Peyer's patch (tissue), 4 donors: ENCODE data around the gene PARVA. TPM values are rescaled to one million over a fixed set of nuclear protein-coding genes. Genes with fewer than 3 reads are reported as not detected.

ENCODE experiments used
- DNase-seq, 3 donors: peaks; one replicate each; pipeline ENCODE4 v3.0.0-alpha.2; 2017 to 2019
- H3K27ac ChIP-seq, 4 donors: fragments of 200-600 bp; sonication (generic); one replicate each; pipeline ENCODE4 v1.5.1; 2016 to 2019
- H3K27me3 ChIP-seq, 2 donors: fragments of 200-600 bp; sonication (generic); one replicate each; pipeline ENCODE4 v1.5.1; 2019
- H3K36me3 ChIP-seq, 3 donors: fragments of 200-600 bp; sonication (generic); one replicate each; pipeline ENCODE4 v1.5.1; 2016 to 2019
- H3K4me1 ChIP-seq, 4 donors: fragments of 200-600 bp; sonication (generic); one replicate each; pipeline ENCODE4 v1.5.1; 2016 to 2019
- H3K4me3 ChIP-seq, 4 donors: fragments of 200-600 bp; sonication (generic); 1 replicate in 3 of 4; 2 replicates in 1 of 4; pipeline ENCODE4 v1.5.1; 2016 to 2019; ENCODE audit warnings: mild to moderate bottlenecking in 1 of 4
- H3K9me3 ChIP-seq, 4 donors: fragments of 200-600 bp; sonication (generic); one replicate each; pipeline ENCODE4 v1.5.1; 2016 to 2019; ENCODE audit warnings: mild to moderate bottlenecking in 1 of 4
- CTCF ChIP-seq, 6 experiments: fragments of 450-650 bp in 4 of 6; fragments of 200-600 bp in 2 of 6; sonication (generic) in 1 of 6; IDR thresholded peaks; one replicate each; pipeline ENCODE4 v1.5.1; 2017 to 2019; ENCODE audit warnings: antibody characterized with exemption in 6 of 6, mild to moderate bottlenecking in 3 of 6, moderate library complexity in 1 of 6
- POLR2A ChIP-seq, 2 donors: fragments of 450-650 bp; IDR thresholded peaks; one replicate each; pipeline ENCODE4 v1.5.1; 2017; ENCODE audit warnings: antibody characterized with exemption in 2 of 2, mild to moderate bottlenecking in 2 of 2, moderate library complexity in 2 of 2
- total RNA-seq, 4 donors: library from RNA; depleted of rRNA; stranded (reverse); fragments of >200 nt; gene quantifications; one replicate each; pipeline ENCODE4 v1.1.0, GENCODE V29; 2016

PARVA gene
- total RNA-seq, 4 donors from 2014 or later, result 13.7 to 35.5 (median 26.2) TPM

DNA sequence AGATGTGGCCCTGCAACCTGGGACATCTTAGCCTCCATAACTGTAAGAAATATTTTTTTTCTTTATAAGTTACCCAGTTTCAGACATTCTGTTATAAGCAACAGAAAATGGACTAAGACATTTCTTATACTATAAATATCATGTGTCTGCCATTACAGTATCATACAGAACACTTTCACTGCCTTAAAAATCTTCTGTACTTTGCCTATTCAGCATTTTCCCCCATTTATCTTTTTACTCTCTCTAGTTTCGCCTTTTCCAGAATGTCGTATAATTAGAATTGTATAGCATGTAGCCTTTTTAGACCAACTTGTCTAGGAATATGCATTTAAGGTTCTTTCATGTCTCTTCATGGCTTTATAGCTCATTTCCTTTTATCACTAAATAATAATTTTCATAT is 88.0 kb downstream of the PARVA start:
- H3K27ac ChIP-seq, result no peak overlapping the region

DNA sequence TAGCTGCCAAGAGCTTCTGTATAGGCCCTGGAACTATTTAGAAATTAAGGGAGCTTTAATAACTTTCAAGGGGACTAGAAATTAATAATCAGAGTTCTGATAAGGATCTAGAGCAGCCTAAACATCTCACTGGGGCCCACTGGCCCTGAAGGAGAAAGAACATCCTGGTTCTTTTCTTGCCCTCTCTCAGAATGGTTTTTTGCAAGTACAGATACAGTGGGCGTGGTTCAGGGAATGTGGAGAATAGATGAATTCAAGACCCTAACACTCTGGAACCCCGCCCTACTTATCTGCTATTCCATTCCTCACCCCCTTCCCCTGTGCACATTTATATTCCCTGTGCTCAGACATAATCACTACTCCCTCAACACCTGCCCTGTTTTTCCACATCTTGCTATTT is 90.2 kb downstream of the PARVA start:
- Histone ChIP-seq H3K36me3 (no peaks in the 10 kb centered on the region), H3K4me3 (no peak overlapping the region), H3K9me3 (peaks cover 0 to 7% (median 0%) of the 10 kb centered on the region in 4 donors), H3K4me1 (peaks cover 0 to 4% (median 0%) of the 10 kb centered on the region in 4 donors), H3K27me3 (no peaks in the 10 kb centered on the region), H3K27ac (no peak overlapping the region)
- TF ChIP-seq POLR2A (IDR thresholded peaks at IDR 0.05), result no peak
- no peak for TF ChIP-seq CTCF (IDR thresholded peaks at IDR 0.05)
- DNase-seq, result no peak

More for the DNA sequence above, 88.0 kb downstream of the PARVA start:
- TF ChIP-seq POLR2A (IDR thresholded peaks at IDR 0.05), result no peak
- no peak for TF ChIP-seq CTCF (IDR thresholded peaks at IDR 0.05)
- Histone ChIP-seq H3K4me3 (no peak overlapping the region), H3K4me1 (peaks cover 0 to 4% (median 0%) of the 10 kb centered on the region in 4 donors), H3K9me3 (peaks cover 0 to 7% (median 0%) of the 10 kb centered on the region in 4 donors), H3K27me3 (no peaks in the 10 kb centered on the region), H3K36me3 (no peaks in the 10 kb centered on the region)
- no peak for DNase-seq

- H3K36me3 ChIP-seq, result peaks cover 0 to 6% (median 0%) of the 10 kb centered on the region in 3 donors
- H3K4me3 ChIP-seq, result no peak overlapping the region
- H3K9me3 ChIP-seq, result peaks cover 0 to 2% (median 0%) of the 10 kb centered on the region in 4 donors
- peak overlapping the region in 2 of 4 donors; percentile 23 to 47 for H3K27ac ChIP-seq
- DNase-seq, result no peak
- TF ChIP-seq CTCF (IDR thresholded peaks at IDR 0.05) (no peak), POLR2A (IDR thresholded peaks at IDR 0.05) (no peak)
- H3K4me1 ChIP-seq, result peaks cover 0 to 4% (median 0%) of the 10 kb centered on the region in 4 donors
- H3K27me3 ChIP-seq, result no peaks in the 10 kb centered on the region
Observed at GRCh38 chr11:12469451-12469850, 92.1 kb downstream of the PARVA start.

DNA sequence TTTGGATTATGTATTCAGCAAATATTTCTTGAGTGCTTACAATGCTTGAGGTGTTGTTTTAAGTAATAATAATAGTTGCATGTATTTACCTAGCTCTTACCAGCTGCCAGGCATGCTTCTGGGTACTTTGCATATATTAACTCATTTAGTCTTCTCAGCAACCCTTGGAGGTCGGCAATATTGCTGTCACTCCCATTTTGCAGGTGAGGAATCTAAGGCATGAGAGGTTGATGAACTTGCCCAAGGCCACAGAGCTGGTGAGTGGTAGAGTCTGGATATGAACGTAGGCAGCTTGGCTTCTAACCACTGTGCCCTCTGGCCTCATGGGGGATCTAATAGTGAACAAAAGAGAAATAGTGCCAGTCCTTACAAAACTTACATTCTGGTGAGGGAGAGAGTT is 92.9 kb downstream of the PARVA start:
- Histone ChIP-seq H3K4me1 (peaks cover 0 to 4% (median 0%) of the 10 kb centered on the region in 4 donors), H3K36me3 (peaks cover 0 to 12% (median 0%) of the 10 kb centered on the region in 3 donors), H3K9me3 (no peaks in the 10 kb centered on the region), H3K4me3 (no peak overlapping the region), H3K27me3 (no peaks in the 10 kb centered on the region), H3K27ac (no peak overlapping the region)
- DNase-seq, result no peak
- TF ChIP-seq POLR2A (IDR thresholded peaks at IDR 0.05) (no peak), CTCF (IDR thresholded peaks at IDR 0.05) (no peak)

- Histone ChIP-seq H3K27ac (no peak overlapping the region), H3K9me3 (no peaks in the 10 kb centered on the region), H3K4me3 (no peak overlapping the region), H3K36me3 (peaks cover 0 to 35% (median 0%) of the 10 kb centered on the region in 3 donors), H3K4me1 (peaks cover 0 to 4% (median 0%) of the 10 kb centered on the region in 4 donors), H3K27me3 (no peaks in the 10 kb centered on the region)
- DNase-seq, result no peak
- TF ChIP-seq CTCF (IDR thresholded peaks at IDR 0.05) (no peak), POLR2A (IDR thresholded peaks at IDR 0.05) (no peak)
Observed at GRCh38 chr11:12472401-12473005, 95.1 kb downstream of the PARVA start.
